CD1c-positive myeloid dendritic cell (primary cell): Measurements from ENCODE around the gene SF3B3.

Source experiments
- DNase-seq: peaks from one replicate; pipeline ENCODE4 v3.0.0-alpha.2; 2016; ENCODE audit errors: extremely low spot score

SF3B3 gene

GRCh38 chr16:70589998-70590471 is 66.4 kb downstream of the SF3B3 start:
- DNase-seq = no peak

- no peak for DNase-seq
Observed at GRCh38 chr16:70590722-70591415, 67.3 kb downstream of the SF3B3 start.

GRCh38 chr16:70591615-70592014 is 68.0 kb downstream of the SF3B3 start:
- DNase-seq = no peak

- DNase-seq = no peak
Observed at GRCh38 chr16:70592106-70592571, 68.5 kb downstream of the SF3B3 start.

- DNase-seq = no peak
Observed at GRCh38 chr16:70593544-70593943, 69.9 kb downstream of the SF3B3 start.

- DNase-seq = no peak
Observed at GRCh38 chr16:70594569-70594968, 71.0 kb downstream of the SF3B3 start.

- no peak for DNase-seq
Observed at GRCh38 chr16:70597135-70597835, 73.7 kb downstream of the SF3B3 start.

GRCh38 chr16:70598937-70599503 is 75.4 kb downstream of the SF3B3 start:
- no peak for DNase-seq

GRCh38 chr16:70600730-70601129 is 77.1 kb downstream of the SF3B3 start:
- DNase-seq = no peak

- no peak for DNase-seq
Observed at GRCh38 chr16:70601576-70602575, 78.3 kb downstream of the SF3B3 start.

- DNase-seq = no peak
Observed at GRCh38 chr16:70602831-70603230, 79.2 kb downstream of the SF3B3 start.

- no peak for DNase-seq
Observed at GRCh38 chr16:70604407-70605282, 81.0 kb downstream of the SF3B3 start.

GRCh38 chr16:70605283-70605657 is 81.7 kb downstream of the SF3B3 start:
- no peak for DNase-seq

- no peak for DNase-seq
Observed at GRCh38 chr16:70608521-70608920, 84.9 kb downstream of the SF3B3 start.

- DNase-seq = no peak
Observed at GRCh38 chr16:70610273-70611223, 86.9 kb downstream of the SF3B3 start.

GRCh38 chr16:70611224-70611598 is 87.6 kb downstream of the SF3B3 start:
- no peak for DNase-seq

GRCh38 chr16:70611785-70612303 is 88.2 kb downstream of the SF3B3 start:
- DNase-seq = no peak

- DNase-seq = no peak
Observed at GRCh38 chr16:70612931-70613330, 89.3 kb downstream of the SF3B3 start.

- no peak for DNase-seq
Observed at GRCh38 chr16:70614208-70614951, 90.8 kb downstream of the SF3B3 start.
